K562 (cell line): ENCODE results near the gene SNX33. TPM values are rescaled to one million over a fixed set of nuclear protein-coding genes. Genes with fewer than 3 reads are reported as not detected.
A peak's percentile ranks its signal among the peaks of the same experiment; 100 is the strongest.

Experiments used
- ATAC-seq: fragments of 200-7000 bp; cut with Tn5 transposase; 3 replicates; pipeline ENCODE4 v1.9.1; 2020; ENCODE audit warnings: moderate library complexity
- BruUV-seq: library from RNA; stranded (reverse); fragments of 400-500 nt; replicated peaks from 2 replicates; lab custom pipeline; 2021; lab: Mats Ljungman, UMichigan
- CTCF ChIA-PET: fragments of 300-600 bp; formaldehyde crosslinking; extraction: SDS; loops from one replicate; lab custom pipeline; 2021; ENCODE audit warnings: low intra/inter-chr PET ratio; lab: Yijun Ruan, JAX
- POLR2A ChIA-PET: fragments of 300-600, 350-650 bp; sonication (Branson Sonifier 250); formaldehyde crosslinking; extraction: SDS; loops from one replicate; lab custom pipeline; 2021; ENCODE audit warnings: antibody characterized with exemption, inconsistent platforms; lab: Yijun Ruan, JAX
- DNase-seq, 4 experiments: peaks; one replicate each; pipeline versions ENCODE4 v3.0.0 to v3.0.0-alpha.2; 2011 to 2018; ENCODE audit warnings: low spot score in 3 of 4, mixed read lengths in 3 of 4; ENCODE audit errors: extremely low read depth in 1 of 4
- FAIRE-seq: peaks from 2 replicates; lab custom pipeline; 2011; peaks lifted over from hg19 to GRCh38; lab: Jason Lieb, UNC
- H2AFZ ChIP-seq: 2 replicates; pipeline ENCODE4 v1.6.0; 2011; ENCODE audit warnings: low read depth, low read length, control low read depth, inconsistent platforms
- H3K27ac ChIP-seq: fragments of 200-600 bp; 3 replicates; pipeline ENCODE4 v1.8.0; 2011; ENCODE audit warnings: low read depth, mild to moderate bottlenecking, control low read depth, inconsistent platforms, low read length, moderate library complexity, mixed read lengths; ENCODE audit errors: extremely low read depth
- H3K27me3 ChIP-seq, 2 experiments: fragments of 300-600 bp in 1 of 2; 2 replicates in 1 of 2; 3 replicates in 1 of 2; pipeline versions ENCODE4 v1.6.0 to v1.8.0; 2011; ENCODE audit warnings: inconsistent platforms in 2 of 2, low read length in 2 of 2, mild to moderate bottlenecking in 1 of 2, mixed read lengths in 1 of 2, moderate library complexity in 1 of 2; ENCODE audit not compliant: control insufficient read depth in 2 of 2, insufficient read depth in 2 of 2
- H3K36me3 ChIP-seq: fragments of 300-600 bp; 3 replicates; pipeline ENCODE4 v1.8.0; 2011; ENCODE audit warnings: mild to moderate bottlenecking, low read length, inconsistent platforms; ENCODE audit not compliant: control insufficient read depth, insufficient read depth
- H3K4me1 ChIP-seq, 2 experiments: fragments of 200-600 bp in 1 of 2; replicated peaks in 1 of 2; 2 replicates in 1 of 2; 3 replicates in 1 of 2; pipeline versions ENCODE4 v1.5.1 to v1.8.0; 2011; ENCODE audit warnings: inconsistent platforms in 2 of 2, low read length in 2 of 2, mild to moderate bottlenecking in 1 of 2, mixed read lengths in 1 of 2, moderate library complexity in 1 of 2; ENCODE audit not compliant: control insufficient read depth in 2 of 2, insufficient read depth in 2 of 2
- H3K4me2 ChIP-seq: 2 replicates; pipeline ENCODE4 v1.6.1; 2011; ENCODE audit warnings: low read length, control low read depth, inconsistent platforms, mixed read lengths; ENCODE audit not compliant: insufficient read depth
- H3K4me3 ChIP-seq: fragments of 200-600 bp; sonication (generic), shearing (Covaris generic); 2 replicates; pipeline ENCODE4 v1.5.1; 2016; ENCODE audit warnings: control low read depth, inconsistent platforms
- H3K79me2 ChIP-seq: fragments of 200-600 bp; 3 replicates; pipeline ENCODE4 v1.8.0; 2011; ENCODE audit warnings: low read length, inconsistent platforms; ENCODE audit not compliant: control insufficient read depth, insufficient read depth
- H3K9ac ChIP-seq, 2 experiments: 2 replicates each; pipeline versions ENCODE4 v1.6.0 to v1.6.1; 2011; ENCODE audit warnings: low read depth in 2 of 2, low read length in 2 of 2, control low read depth in 1 of 2, inconsistent platforms in 1 of 2, mild to moderate bottlenecking in 1 of 2, mixed read lengths in 1 of 2; ENCODE audit not compliant: insufficient read depth in 1 of 2
- H3K9me1 ChIP-seq: one replicate; pipeline ENCODE4 v1.6.0; 2011; ENCODE audit warnings: inconsistent platforms, mild to moderate bottlenecking, low read length, moderate library complexity; ENCODE audit not compliant: control insufficient read depth, insufficient read depth
- H3K9me3 ChIP-seq: replicated peaks from 2 replicates; pipeline ENCODE4 v1.5.1; 2011; ENCODE audit warnings: low read depth, low read length, inconsistent platforms; ENCODE audit not compliant: control insufficient read depth, insufficient read depth
- H4K20me1 ChIP-seq: replicated peaks from 2 replicates; pipeline ENCODE4 v1.6.1; 2011; ENCODE audit warnings: low read length, inconsistent platforms, mixed read lengths; ENCODE audit not compliant: control insufficient read depth, insufficient read depth
- ATF1 ChIP-seq, 2 experiments: fragments of 450-650 bp in 1 of 2; IDR thresholded peaks; 2 replicates each; pipeline ENCODE4 v1.6.1; 2016; ENCODE audit warnings: missing compliant biosample characterization in 1 of 2, missing genetic modification characterization in 1 of 2
- EZH2 ChIP-seq: IDR thresholded peaks from 2 replicates; pipeline ENCODE4 v1.6.1; 2012; ENCODE audit warnings: low read depth, mild to moderate bottlenecking, inconsistent platforms, low read length, borderline replicate concordance
- NR2F6 ChIP-seq: fragments of 450-650 bp; formaldehyde crosslinking; IDR thresholded peaks from 2 replicates; pipeline ENCODE4 v1.4.0; 2020; ENCODE audit warnings: mild to moderate bottlenecking
- SREBF2 ChIP-seq: sonication (generic); formaldehyde crosslinking; IDR thresholded peaks from 2 replicates; pipeline ENCODE4 v1.4.0; 2020; ENCODE audit warnings: mild to moderate bottlenecking, missing genetic modification reagents
- SRSF9 ChIP-seq: fragments of 200-400 bp; formaldehyde crosslinking; IDR thresholded peaks from 2 replicates; pipeline ENCODE4 v1.6.1; 2017; ENCODE audit warnings: low read depth, low read length, borderline replicate concordance
- TAF7 ChIP-seq: fragments of 450-650 bp; IDR thresholded peaks from 2 replicates; pipeline ENCODE4 v1.6.1; 2016; ENCODE audit warnings: missing genetic modification characterization, missing compliant biosample characterization
- TAL1 ChIP-seq: fragments of 450-650 bp; IDR thresholded peaks from 2 replicates; pipeline ENCODE4 v1.6.1; 2016; ENCODE audit warnings: mild to moderate bottlenecking
- ZNF592 ChIP-seq: fragments of 450-650 bp; IDR thresholded peaks from 2 replicates; pipeline ENCODE4 v1.6.1; 2017; ENCODE audit warnings: antibody characterized with exemption, mild to moderate bottlenecking
- WGBS: fragments of 100-300 bp; shearing (Covaris generic); methylation state at CpG from one replicate; pipeline ENCODE4 v1.1.6; 2016; ENCODE audit warnings: low coverage, mixed read lengths; ENCODE audit not compliant: insufficient coverage; ENCODE audit errors: missing lambda C conversion rate; 5-methylcytosine and 5-hydroxymethylcytosine counted together
- in situ Hi-C: fragments of 300-500 bp; cut with MboI; formaldehyde crosslinking; loops from 4 replicates; pipeline ENCODE4 v1.15.0; 2018; ENCODE audit warnings: inconsistent platforms, mixed read lengths
- intact Hi-C: fragments of 100-400 bp; cut with micrococcal nuclease; formaldehyde crosslinking; loops from 2 replicates; pipeline ENCODE4 v1.14.2; 2022
- polyA plus RNA-seq, 8 experiments: library from polyadenylated mRNA; depleted of rRNA in 4 of 8; stranded (reverse) in 5 of 8; unstranded in 3 of 8; fragments of >200 nt; fragmentation: Nextera tagmentation in 2 of 8; fragmentation: Illumina TruSeq in 1 of 8; extraction: Ambion mirVana in 2 of 8; extraction: Trizol in 1 of 8; gene quantifications; 2 replicates each; pipeline versions ENCODE4 v1.2.1 to v1.2.3, GENCODE V29; 2011 to 2014; ENCODE audit warnings: inconsistent platforms in 1 of 8, missing spikeins in 1 of 8
- total RNA-seq, 7 experiments: library from RNA; depleted of rRNA in 6 of 7; stranded (reverse); fragments of >200 nt in 6 of 7; fragmentation: Illumina TruSeq in 2 of 7; extraction: Trizol in 2 of 7; gene quantifications; 2 replicates each; pipeline versions ENCODE4 v1.2.1 to v1.2.3, GENCODE V29; 2011 to 2021; ENCODE audit warnings: low replicate concordance in 1 of 7
- TF ChIP-seq, protein P1 (sequence below): IDR thresholded peaks from 3 replicates; pipeline ENCODE4 v1.6.1; 2011; ENCODE audit warnings: borderline replicate concordance, mild to moderate bottlenecking; ENCODE audit not compliant: insufficient read length, insufficient read depth

Gene SNX33
- total and polyA plus RNA-seq, 9 of the 15 experiments (the other 6 are each of a cell fraction or from before 2014, with no cell fraction given), result 1.4 to 14.1 (median 8.2) TPM

GRCh38 chr15:75673426-75674235, 25.9 kb downstream of the SNX33 start:
- H3K9ac ChIP-seq, result peak overlapping the region in 1 of 2 experiments; percentile 89; a peak in 2 of 4 replicates
- ChIA-PET CTCF (no interaction called here), POLR2A (interaction anchor here (3.2 kb wide), 1 partner anchor 12 kb away, joined by 10 read pairs; no protein-coding TSS in a partner anchor)
- WGBS, result 59% methylated on average over 9 of the region's 10 CpGs
- DNase-seq (no peak), FAIRE-seq (no peak), ATAC-seq (peak; percentile 33)
- intact Hi-C loops (no loop called here), in situ Hi-C loops (loop anchor here (10.0 kb wide), 1 partner anchor 649 kb away; the partner anchor contains the start of gene PPCDC)
- H4K20me1 ChIP-seq, result peaks cover 3% of the 10 kb centered on the region; the same call in 1 of the 2 replicates
- no peaks in the 10 kb centered on the region for H3K79me2 ChIP-seq
- H3K9me1 ChIP-seq, result peaks cover 3% of the 10 kb centered on the region
- no peak for TF ChIP-seq TAF7 (tag)
- TF ChIP-seq NR2F6 (CRISPR knock-in tag), result no peak
- no peak for TF ChIP-seq SREBF2 (CRISPR knock-in tag)
- TF ChIP-seq SRSF9, result no peak
- TF ChIP-seq, protein P1, sequence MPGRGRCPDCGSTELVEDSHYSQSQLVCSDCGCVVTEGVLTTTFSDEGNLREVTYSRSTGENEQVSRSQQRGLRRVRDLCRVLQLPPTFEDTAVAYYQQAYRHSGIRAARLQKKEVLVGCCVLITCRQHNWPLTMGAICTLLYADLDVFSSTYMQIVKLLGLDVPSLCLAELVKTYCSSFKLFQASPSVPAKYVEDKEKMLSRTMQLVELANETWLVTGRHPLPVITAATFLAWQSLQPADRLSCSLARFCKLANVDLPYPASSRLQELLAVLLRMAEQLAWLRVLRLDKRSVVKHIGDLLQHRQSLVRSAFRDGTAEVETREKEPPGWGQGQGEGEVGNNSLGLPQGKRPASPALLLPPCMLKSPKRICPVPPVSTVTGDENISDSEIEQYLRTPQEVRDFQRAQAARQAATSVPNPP, result no peak
- no peak for TF ChIP-seq ZNF592
- no peak for TF ChIP-seq TAL1
- TF ChIP-seq ATF1 (CRISPR knock-in tag; IDR thresholded peaks at IDR 0.05), result no peak
- TF ChIP-seq ATF1 (tag; IDR thresholded peaks at IDR 0.05), result no peak
- TF ChIP-seq EZH2, result no peak
- H2AFZ ChIP-seq, result no peak overlapping the region
- H3K36me3 ChIP-seq, result no peaks in the 10 kb centered on the region
- no peak overlapping the region for H3K4me2 ChIP-seq
- no peak overlapping the region for H3K27ac ChIP-seq
- BruUV-seq, result no TSS peak
- no peak overlapping the region for H3K4me3 ChIP-seq
- H3K9me3 ChIP-seq, result no peaks in the 10 kb centered on the region
- H3K4me1 ChIP-seq, result peaks cover 10 to 58% of the 10 kb centered on the region in 2 experiments; a peak in 4 of 5 replicates
- H3K27me3 ChIP-seq, result no peaks in the 10 kb centered on the region
